H9 (cell line): ENCODE data around the gene BMP7. TPM values are rescaled to one million over a fixed set of nuclear protein-coding genes. Genes with fewer than 3 reads are reported as not detected.

Source experiments
- DNase-seq: peaks from one replicate; pipeline ENCODE4 v3.0.0-alpha.2; 2017
- H2AFZ ChIP-seq: one replicate; pipeline ENCODE4 v1.6.1; 2013; ENCODE audit warnings: mild to moderate bottlenecking, low read length, control low read depth, moderate library complexity
- H2AK5ac ChIP-seq: 2 replicates; pipeline ENCODE4 v1.6.1; 2013; ENCODE audit warnings: low read length, control low read depth, mixed read lengths; ENCODE audit not compliant: insufficient read length
- H2BK120ac ChIP-seq: one replicate; pipeline ENCODE4 v1.6.1; 2013; ENCODE audit warnings: low read depth, mild to moderate bottlenecking, low read length, control low read depth, inconsistent platforms; ENCODE audit not compliant: poor library complexity, severe bottlenecking
- H2BK12ac ChIP-seq: 2 replicates; pipeline ENCODE4 v1.6.1; 2013; ENCODE audit warnings: low read length, control low read depth, mixed read lengths, low read depth; ENCODE audit not compliant: insufficient read length
- H2BK15ac ChIP-seq: 2 replicates; pipeline ENCODE4 v1.6.1; 2013; ENCODE audit warnings: low read depth, low read length, control low read depth
- H2BK20ac ChIP-seq: one replicate; pipeline ENCODE4 v1.6.1; 2013; ENCODE audit warnings: low read depth, mild to moderate bottlenecking, low read length, control low read depth, inconsistent platforms; ENCODE audit not compliant: poor library complexity, severe bottlenecking
- H2BK5ac ChIP-seq: 2 replicates; pipeline ENCODE4 v1.6.1; 2013; ENCODE audit warnings: low read length, control low read depth, mixed read lengths; ENCODE audit not compliant: insufficient read length
- H3K14ac ChIP-seq: 2 replicates; pipeline ENCODE4 v1.6.1; 2013; ENCODE audit warnings: low read length, control low read depth; ENCODE audit not compliant: insufficient read depth
- H3K18ac ChIP-seq: 2 replicates; pipeline ENCODE4 v1.6.1; 2013; ENCODE audit warnings: low read depth, mild to moderate bottlenecking, mixed read lengths, low read length, control low read depth; ENCODE audit not compliant: insufficient read length
- H3K23ac ChIP-seq: 2 replicates; pipeline ENCODE4 v1.6.1; 2013; ENCODE audit warnings: low read length, control low read depth, mixed read lengths, low read depth; ENCODE audit not compliant: insufficient read length
- H3K23me2 ChIP-seq: 2 replicates; pipeline ENCODE4 v1.6.1; 2013; ENCODE audit warnings: low read depth, mild to moderate bottlenecking, mixed read lengths, low read length, control low read depth; ENCODE audit not compliant: insufficient read length, poor library complexity, severe bottlenecking
- H3K27ac ChIP-seq: 2 replicates; pipeline ENCODE4 v1.5.1; 2013; ENCODE audit warnings: low read length, control low read depth, mixed read lengths, low read depth; ENCODE audit not compliant: insufficient read length
- H3K27me3 ChIP-seq: 2 replicates; pipeline ENCODE4 v1.6.1; 2013; ENCODE audit warnings: low read length, control low read depth, inconsistent platforms; ENCODE audit not compliant: insufficient read depth
- H3K4ac ChIP-seq: 2 replicates; pipeline ENCODE4 v1.6.1; 2013; ENCODE audit warnings: low read depth, mild to moderate bottlenecking, control low read depth, inconsistent platforms, low read length, moderate library complexity
- H3K4me1 ChIP-seq: 2 replicates; pipeline ENCODE4 v1.6.1; 2013; ENCODE audit warnings: low read length, control low read depth, inconsistent platforms; ENCODE audit not compliant: insufficient read depth
- H3K4me2 ChIP-seq: 2 replicates; pipeline ENCODE4 v1.6.1; 2013; ENCODE audit warnings: low read length, control low read depth, mixed read lengths; ENCODE audit not compliant: insufficient read length, insufficient read depth
- H3K56ac ChIP-seq: 2 replicates; pipeline ENCODE4 v1.6.1; 2013; ENCODE audit warnings: low read depth, mild to moderate bottlenecking, mixed read lengths, low read length, control low read depth; ENCODE audit not compliant: insufficient read length
- H3K79me1 ChIP-seq: 2 replicates; pipeline ENCODE4 v1.6.1; 2013; ENCODE audit warnings: low read depth, mild to moderate bottlenecking, moderate library complexity, low read length, control low read depth, inconsistent platforms; ENCODE audit not compliant: insufficient read depth, poor library complexity, severe bottlenecking
- H3K79me2 ChIP-seq: 2 replicates; pipeline ENCODE4 v1.6.1; 2013; ENCODE audit warnings: low read length, control low read depth, inconsistent platforms; ENCODE audit not compliant: insufficient read depth
- H3K9ac ChIP-seq: 2 replicates; pipeline ENCODE4 v1.6.1; 2013; ENCODE audit warnings: low read length, control low read depth, mixed read lengths; ENCODE audit not compliant: insufficient read length; ENCODE audit errors: extremely low read depth
- H3K9me3 ChIP-seq: one replicate; pipeline ENCODE4 v1.6.1; 2013; ENCODE audit warnings: low read depth, low read length, inconsistent platforms; ENCODE audit not compliant: control insufficient read depth
- H3T11ph ChIP-seq: one replicate; pipeline ENCODE4 v1.6.1; 2013; ENCODE audit warnings: mild to moderate bottlenecking, low read length, control low read depth, inconsistent platforms
- H4K20me1 ChIP-seq: one replicate; pipeline ENCODE4 v1.6.1; 2013; ENCODE audit not compliant: control insufficient read depth, insufficient read length, insufficient read depth
- H4K5ac ChIP-seq: 2 replicates; pipeline ENCODE4 v1.6.1; 2013; ENCODE audit warnings: low read depth, mild to moderate bottlenecking, mixed read lengths, low read length, control low read depth; ENCODE audit not compliant: insufficient read length
- H4K8ac ChIP-seq: replicated peaks from 2 replicates; pipeline ENCODE4 v1.6.1; 2013; ENCODE audit warnings: low read length, control low read depth, mixed read lengths, low read depth; ENCODE audit not compliant: insufficient read length
- H4K91ac ChIP-seq: 2 replicates; pipeline ENCODE4 v1.6.1; 2013; ENCODE audit warnings: low read depth, mild to moderate bottlenecking, moderate library complexity, mixed read lengths, low read length, control low read depth; ENCODE audit not compliant: insufficient read length
- H3K27ac Mint-ChIP-seq, 3 experiments: 2 replicates in 2 of 3; 3 replicates in 1 of 3; pipeline ENCODE4 v1.8.0; 2020 to 2021; ENCODE audit warnings: mixed read lengths in 3 of 3, mild to moderate bottlenecking in 1 of 3, moderate library complexity in 1 of 3
- H3K27me3 Mint-ChIP-seq: 2 replicates; pipeline ENCODE4 v1.8.0; 2021; ENCODE audit warnings: low read depth, mild to moderate bottlenecking, moderate library complexity, mixed read lengths
- H3K36me3 Mint-ChIP-seq, 3 experiments: 2 replicates in 2 of 3; 3 replicates in 1 of 3; pipeline ENCODE4 v1.8.0; 2020 to 2021; ENCODE audit warnings: low read depth in 3 of 3, mixed read lengths in 3 of 3; ENCODE audit not compliant: insufficient read depth in 1 of 3
- H3K4me1 Mint-ChIP-seq, 2 experiments: 2 replicates each; pipeline ENCODE4 v1.8.0; 2020; ENCODE audit warnings: mixed read lengths in 2 of 2
- H3K4me3 Mint-ChIP-seq, 2 experiments: 2 replicates in 1 of 2; 3 replicates in 1 of 2; pipeline ENCODE4 v1.8.0; 2020 to 2021; ENCODE audit warnings: mild to moderate bottlenecking in 2 of 2, mixed read lengths in 2 of 2, moderate library complexity in 1 of 2
- H3K9me3 Mint-ChIP-seq, 2 experiments: 2 replicates in 1 of 2; 3 replicates in 1 of 2; pipeline ENCODE4 v1.8.0; 2020; ENCODE audit warnings: mild to moderate bottlenecking in 2 of 2, mixed read lengths in 2 of 2, moderate library complexity in 1 of 2
- WGBS: extraction: QIAGEN DNeasy Blood & Tissue Kit; methylation state at CpG from one replicate; pipeline ENCODE4 v1.1.7; 2013; ENCODE audit warnings: missing lambda C conversion rate, low lambda C conversion rate, mixed read lengths; ENCODE audit not compliant: insufficient read length; ENCODE audit errors: extremely low coverage; 5-methylcytosine and 5-hydroxymethylcytosine counted together
- total RNA-seq: library from RNA; stranded (reverse); gene quantifications from 2 replicates; pipeline ENCODE4 v1.2.1, GENCODE V29; 2021
- TF ChIP-seq, protein P1 (sequence below): fragments of 200-600 bp; sonication (generic); conservative IDR thresholded peaks from 3 replicates; pipeline ENCODE4 v1.8.0; 2021; ENCODE audit warnings: antibody characterized with exemption, mild to moderate bottlenecking

BMP7 gene
- total RNA-seq, 1 experiment from 2014 or later: 17.7 TPM

DNA sequence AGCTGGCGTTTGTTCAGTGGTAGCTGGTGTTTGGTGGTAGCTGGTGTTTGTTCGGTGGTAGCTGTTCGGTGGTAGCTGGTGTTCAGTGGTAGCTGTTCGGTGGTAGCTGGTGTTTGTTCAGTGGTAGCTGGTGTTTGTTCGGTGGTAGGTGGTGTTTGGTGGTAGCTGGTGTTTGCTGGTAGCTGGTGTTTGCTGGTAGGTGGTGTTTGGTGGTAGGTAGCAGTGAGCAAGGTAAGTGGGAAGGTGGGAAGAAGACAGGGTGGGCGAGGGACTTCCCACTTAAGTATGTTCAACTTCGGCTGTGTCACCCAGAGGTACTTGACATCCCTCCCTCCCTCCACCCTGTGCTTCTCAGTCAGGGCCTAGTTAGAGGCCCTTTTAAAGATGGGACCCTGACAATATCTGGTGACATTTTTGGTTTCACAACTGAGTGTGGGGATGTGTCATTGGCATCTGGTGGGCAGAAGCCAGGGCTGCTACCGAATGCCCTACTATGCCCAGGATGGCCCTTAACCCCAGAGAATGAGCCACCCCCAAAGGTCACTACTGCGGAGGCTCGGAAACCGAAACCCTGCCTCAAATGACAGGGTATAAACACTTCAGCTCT, 47.3 kb downstream of the BMP7 start:
- Histone ChIP-seq H3K27ac (no peak overlapping the region), H4K8ac (no peak overlapping the region), H3K79me2 (no peaks in the 10 kb centered on the region), H2BK15ac (no peak overlapping the region), H4K5ac (no peak overlapping the region), H2AFZ (no peak overlapping the region), H3K23ac (no peak overlapping the region), H2BK5ac (no peak overlapping the region), H3K18ac (no peak overlapping the region), H3K56ac (no peak overlapping the region), H3K14ac (no peak overlapping the region), H2BK12ac (no peak overlapping the region), H2BK20ac (no peak overlapping the region), H3T11ph (no peak overlapping the region), H4K20me1 (no peaks in the 10 kb centered on the region), H2BK120ac (no peak overlapping the region), H4K91ac (no peak overlapping the region), H2AK5ac (no peak overlapping the region), H3K27me3 (no peaks in the 10 kb centered on the region), H3K4me2 (no peak overlapping the region), H3K9ac (no peak overlapping the region), H3K9me3 (no peaks in the 10 kb centered on the region), H3K79me1 (no peaks in the 10 kb centered on the region), H3K4me1 (no peaks in the 10 kb centered on the region), H3K23me2 (no peaks in the 10 kb centered on the region), H3K4ac (no peak overlapping the region)
- H3K9me3 Mint-ChIP-seq: no peaks in the 10 kb centered on the region
- WGBS: no CpG with 5 or more reads among the region's 11 CpGs
- no peak overlapping the region for H3K4me3 Mint-ChIP-seq
- H3K27me3 Mint-ChIP-seq: peaks cover 7% of the 10 kb centered on the region
- H3K27ac Mint-ChIP-seq: no peak overlapping the region
- DNase-seq: no peak
- TF ChIP-seq, protein P1, sequence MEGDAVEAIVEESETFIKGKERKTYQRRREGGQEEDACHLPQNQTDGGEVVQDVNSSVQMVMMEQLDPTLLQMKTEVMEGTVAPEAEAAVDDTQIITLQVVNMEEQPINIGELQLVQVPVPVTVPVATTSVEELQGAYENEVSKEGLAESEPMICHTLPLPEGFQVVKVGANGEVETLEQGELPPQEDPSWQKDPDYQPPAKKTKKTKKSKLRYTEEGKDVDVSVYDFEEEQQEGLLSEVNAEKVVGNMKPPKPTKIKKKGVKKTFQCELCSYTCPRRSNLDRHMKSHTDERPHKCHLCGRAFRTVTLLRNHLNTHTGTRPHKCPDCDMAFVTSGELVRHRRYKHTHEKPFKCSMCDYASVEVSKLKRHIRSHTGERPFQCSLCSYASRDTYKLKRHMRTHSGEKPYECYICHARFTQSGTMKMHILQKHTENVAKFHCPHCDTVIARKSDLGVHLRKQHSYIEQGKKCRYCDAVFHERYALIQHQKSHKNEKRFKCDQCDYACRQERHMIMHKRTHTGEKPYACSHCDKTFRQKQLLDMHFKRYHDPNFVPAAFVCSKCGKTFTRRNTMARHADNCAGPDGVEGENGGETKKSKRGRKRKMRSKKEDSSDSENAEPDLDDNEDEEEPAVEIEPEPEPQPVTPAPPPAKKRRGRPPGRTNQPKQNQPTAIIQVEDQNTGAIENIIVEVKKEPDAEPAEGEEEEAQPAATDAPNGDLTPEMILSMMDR: no peak
- peaks cover 0 to 4% (median 3%) of the 10 kb centered on the region in 3 experiments; a peak in 2 of 7 replicates for H3K36me3 Mint-ChIP-seq
- H3K4me1 Mint-ChIP-seq: peaks cover 0 to 8% of the 10 kb centered on the region in 2 experiments; a peak in 3 of 4 replicates
